GM04504 (cell line): ENCODE measurements around the gene TBC1D3L.
"Not testable (repeated sequence)": the region's sequence is repeated elsewhere in the genome, so short reads cannot be mapped to it uniquely, and the experiment has no call there.

ENCODE experiments used
- DNase-seq: peaks from one replicate; pipeline ENCODE4 v3.0.0-alpha.2; 2012; ENCODE audit warnings: low read depth

Gene TBC1D3L

GRCh38 chr17:37988960-37989359, at the start of gene TBC1D3L:
TSS of gene TBC1D3L (minus strand) at chr17:37989060. CDS start at chr17:37987520, 1,540 bp downstream.
- not testable (repeated sequence) for DNase-seq

GRCh38 chr17:38003676-38004075, 14.8 kb upstream of the TBC1D3L start, which contains the start of gene TBC1D3D:
TSS of gene TBC1D3D (plus strand) at chr17:38003976. CDS start at chr17:38005561, 1,585 bp downstream.
- not testable (repeated sequence) for DNase-seq
